GM23338 (cell line): ENCODE results near the gene RPGRIP1L.

Source experiments
- CREB1 ChIP-seq: fragments of 250-450 bp; sonication (Bioruptor Pico); IDR thresholded peaks from 2 replicates; pipeline ENCODE4 v1.5.0; 2020; ENCODE audit warnings: low read depth, mild to moderate bottlenecking, moderate library complexity
- CTCF ChIP-seq, 2 experiments: fragments of 200-600 bp in 1 of 2; sonication (generic) in 1 of 2; conservative IDR thresholded peaks; 2 replicates each; pipeline versions ENCODE4 v1.5.1 to v1.6.1; 2016 to 2017; ENCODE audit warnings: antibody characterized with exemption in 2 of 2, low read depth in 2 of 2, mild to moderate bottlenecking in 2 of 2, moderate library complexity in 1 of 2
- ETS1 ChIP-seq: IDR thresholded peaks from 2 replicates; pipeline ENCODE4 v1.6.1; 2016; ENCODE audit warnings: antibody characterized with exemption
- EZH2 ChIP-seq: fragments of 200-600 bp; sonication (generic); IDR thresholded peaks from one replicate; pipeline ENCODE4 v1.8.0; 2017; ENCODE audit warnings: antibody characterized with exemption, mild to moderate bottlenecking, low read depth; ENCODE audit not compliant: unreplicated experiment
- EZH2phosphoT487 ChIP-seq: fragments of 200-600 bp; sonication (generic); IDR thresholded peaks from one replicate; pipeline ENCODE4 v1.8.1; 2018; ENCODE audit warnings: antibody characterized with exemption; ENCODE audit not compliant: unreplicated experiment
- JUNB ChIP-seq: IDR thresholded peaks from one replicate; pipeline ENCODE4 v1.6.1; 2016; ENCODE audit warnings: antibody characterized with exemption; ENCODE audit not compliant: unreplicated experiment
- NANOG ChIP-seq: IDR thresholded peaks from 2 replicates; pipeline ENCODE4 v1.6.1; 2016; ENCODE audit warnings: antibody characterized with exemption, borderline replicate concordance
- POLR2AphosphoS5 ChIP-seq: IDR thresholded peaks from 2 replicates; pipeline ENCODE4 v1.6.1; 2016; ENCODE audit warnings: antibody characterized with exemption, low read depth
- REST ChIP-seq: IDR thresholded peaks from one replicate; pipeline ENCODE4 v1.6.1; 2018; ENCODE audit warnings: antibody characterized with exemption; ENCODE audit not compliant: unreplicated experiment
- STAT1 ChIP-seq: IDR thresholded peaks from one replicate; pipeline ENCODE4 v1.6.1; 2016; ENCODE audit warnings: antibody characterized with exemption; ENCODE audit not compliant: unreplicated experiment
- ZNF114 ChIP-seq: fragments of 250-450 bp; sonication (Bioruptor Pico); IDR thresholded peaks from 2 replicates; pipeline ENCODE4 v1.5.0; 2020; ENCODE audit warnings: mild to moderate bottlenecking, moderate library complexity

- TF ChIP-seq CTCF (conservative IDR thresholded peaks at IDR 0.05; ENCODE audit: low read depth in 2 of 2) = peak; percentile 75 to 88
- TF ChIP-seq REST = no peak
- TF ChIP-seq POLR2AphosphoS5 = no peak
- no peak for TF ChIP-seq EZH2
- TF ChIP-seq EZH2phosphoT487 = no peak
- TF ChIP-seq JUNB = no peak
- no peak for TF ChIP-seq ZNF114
- TF ChIP-seq STAT1 = no peak
- TF ChIP-seq NANOG = no peak
- TF ChIP-seq ETS1 = no peak
- no peak for TF ChIP-seq CREB1 (CRISPR knock-in tag)
These were observed 39.5 kb upstream of the RPGRIP1L start for GRCh38 chr16:53743149-53743566.
